Activated T-helper 1 cell treated with anti-CD3 and anti-CD28 coated beads, Interleukin-2, amount 50 U/mL, for 16 hours (primary cell): Measurements from ENCODE around the gene CUX1.
"Not testable (repeated sequence)": the region's sequence is repeated elsewhere in the genome, so short reads cannot be mapped to it uniquely, and the experiment has no call there.

ENCODE experiments used
- DNase-seq, 2 donors: peaks; one replicate each; pipeline ENCODE4 v3.0.0-alpha.2; 2020; ENCODE audit warnings: low read depth in 1 of 2, low spot score in 1 of 2

CUX1 gene

GRCh38 chr7:101913247-101913721 is 95.9 kb downstream of the CUX1 start:
- DNase-seq: no peak

- no peak for DNase-seq
Measured at GRCh38 chr7:101913851-101914250, 96.4 kb downstream of the CUX1 start.

GRCh38 chr7:101915000-101915399 is 97.6 kb downstream of the CUX1 start:
- no peak for DNase-seq

- DNase-seq: no peak
Measured at GRCh38 chr7:101916041-101916800, 98.8 kb downstream of the CUX1 start.

- no peak for DNase-seq
Measured at GRCh38 chr7:101916876-101917275, 99.5 kb downstream of the CUX1 start.

- DNase-seq: no peak
Measured at GRCh38 chr7:101917566-101917965, 100.1 kb downstream of the CUX1 start.

GRCh38 chr7:101918426-101918825 is 101.0 kb downstream of the CUX1 start:
- DNase-seq: no peak

- no peak for DNase-seq
Measured at GRCh38 chr7:101919363-101920115, 102.1 kb downstream of the CUX1 start.

- no peak for DNase-seq
Measured at GRCh38 chr7:101921061-101921460, 103.6 kb downstream of the CUX1 start.

GRCh38 chr7:101921546-101922489 is 104.4 kb downstream of the CUX1 start:
- not testable (repeated sequence) for DNase-seq

- no peak for DNase-seq
Measured at GRCh38 chr7:101922631-101923601, 105.5 kb downstream of the CUX1 start.

- no peak for DNase-seq
Measured at GRCh38 chr7:101923602-101923985, 106.2 kb downstream of the CUX1 start.

GRCh38 chr7:101924171-101924570 is 106.7 kb downstream of the CUX1 start:
- no peak for DNase-seq

- DNase-seq: no peak
Measured at GRCh38 chr7:101926265-101926664, 108.8 kb downstream of the CUX1 start.

- DNase-seq: no peak
Measured at GRCh38 chr7:101927389-101927788, 110.0 kb downstream of the CUX1 start.

GRCh38 chr7:101927802-101928201 is 110.4 kb downstream of the CUX1 start:
- DNase-seq: no peak

- no peak for DNase-seq
Measured at GRCh38 chr7:101929256-101929655, 111.8 kb downstream of the CUX1 start.

GRCh38 chr7:101929911-101930310 is 112.5 kb downstream of the CUX1 start:
- DNase-seq: not testable (repeated sequence)

GRCh38 chr7:101932083-101932482 is 114.7 kb downstream of the CUX1 start:
- no peak for DNase-seq

- DNase-seq: no peak
Measured at GRCh38 chr7:101933028-101933427, 115.6 kb downstream of the CUX1 start.
